Prostate gland (tissue), 2 donors: Measurements from ENCODE around the gene TNFAIP8L2. TPM values are rescaled to one million over a fixed set of nuclear protein-coding genes. Genes with fewer than 3 reads are reported as not detected.

Source experiments
- DNase-seq: peaks from one replicate; pipeline ENCODE4 v3.0.0-alpha.2; 2019; ENCODE audit warnings: low spot score
- H3K27ac ChIP-seq, 2 donors: fragments of 200-600 bp; sonication (generic); 2 replicates each; pipeline ENCODE4 v1.5.1; 2017 to 2019
- H3K27me3 ChIP-seq: fragments of 200-600 bp; sonication (generic); replicated peaks from 2 replicates; pipeline ENCODE4 v1.5.1; 2019; ENCODE audit not compliant: insufficient read depth
- H3K36me3 ChIP-seq, 2 donors: fragments of 200-600 bp; sonication (generic); 1 replicate in 1 of 2; 2 replicates in 1 of 2; pipeline versions ENCODE4 v1.5.1 to v1.8.1; 2017 to 2019
- H3K4me1 ChIP-seq: fragments of 200-600 bp; sonication (generic); replicated peaks from 2 replicates; pipeline ENCODE4 v1.5.1; 2019
- H3K4me3 ChIP-seq, 2 donors: fragments of 200-600 bp; sonication (generic); 2 replicates each; pipeline ENCODE4 v1.5.1; 2017 to 2019
- H3K9me3 ChIP-seq: fragments of 200-600 bp; sonication (generic); 2 replicates; pipeline ENCODE4 v1.5.1; 2017
- CTCF ChIP-seq, 4 experiments: fragments of 200-600 bp in 2 of 4; fragments of 450-650 bp in 2 of 4; sonication (generic) in 2 of 4; IDR thresholded peaks; 1 replicate in 3 of 4; 2 replicates in 1 of 4; pipeline ENCODE4 v1.5.1; 2016 to 2019; ENCODE audit warnings: antibody characterized with exemption in 4 of 4, mild to moderate bottlenecking in 2 of 4, moderate library complexity in 2 of 4
- POLR2A ChIP-seq: fragments of 450-650 bp; IDR thresholded peaks from one replicate; pipeline ENCODE4 v1.6.1; 2016; ENCODE audit warnings: antibody characterized with exemption, mild to moderate bottlenecking
- POLR2AphosphoS5 ChIP-seq: sonication (generic); formaldehyde crosslinking; IDR thresholded peaks from one replicate; pipeline ENCODE4 v1.6.1; 2017; ENCODE audit warnings: antibody characterized with exemption
- WGBS: methylation state at CpG from one replicate; pipeline ENCODE4 v1.1.5; 2018; 5-methylcytosine and 5-hydroxymethylcytosine counted together
- intact Hi-C: fragments of 100-400 bp; cut with DNase I; formaldehyde crosslinking; loops from one replicate; pipeline ENCODE4 v1.14.2; 2022
- total RNA-seq, 2 donors: library from RNA; depleted of rRNA; stranded (reverse); fragments of >200 nt; gene quantifications; one replicate each; pipeline ENCODE4 v1.1.0, GENCODE V29; 2016

Gene TNFAIP8L2
- 1 to 10 TPM; 1.5 to 2.1 TPM for total RNA-seq

GRCh38 chr1:151156515-151156819 is at the start of gene TNFAIP8L2:
Gene TNFAIP8L2 (plus strand): TSS chr1:151156649. CDS start chr1:151158698, 2,049 bp downstream.
- H3K27me3 ChIP-seq = no peaks in the 10 kb centered on the region
- intact Hi-C loops = loop anchor here (5.0 kb wide), 2 partner anchors 54 to 134 kb away; no protein-coding TSS in a partner anchor
- peaks cover 0 to 8% of the 10 kb centered on the region in 2 donors for H3K36me3 ChIP-seq
- no peaks in the 10 kb centered on the region for H3K4me1 ChIP-seq
- H3K9me3 ChIP-seq = no peaks in the 10 kb centered on the region
- DNase-seq = no peak
- WGBS = 64% methylated on average over 4 of the region's 4 CpGs
- H3K27ac ChIP-seq = no peak within 1 kb of the TSS
- H3K4me3 ChIP-seq = peak within 1 kb of the TSS; percentile 3 to 9
- TF ChIP-seq POLR2AphosphoS5 = no peak

GRCh38 chr1:151106894-151107293 is 49.6 kb upstream of the TNFAIP8L2 start:
- no peaks in the 10 kb centered on the region for H3K9me3 ChIP-seq
- no peak overlapping the region for H3K27ac ChIP-seq
- intact Hi-C loops = no loop called here
- WGBS = 56% methylated on average over 2 of the region's 2 CpGs
- no peaks in the 10 kb centered on the region for H3K27me3 ChIP-seq
- no peaks in the 10 kb centered on the region for H3K36me3 ChIP-seq
- TF ChIP-seq CTCF (IDR thresholded peaks at IDR 0.05) = no peak
- TF ChIP-seq POLR2AphosphoS5 = no peak
- TF ChIP-seq POLR2A = no peak
- no peaks in the 10 kb centered on the region for H3K4me1 ChIP-seq
- H3K4me3 ChIP-seq = no peak overlapping the region
- DNase-seq = no peak

GRCh38 chr1:151108331-151108730 is 48.1 kb upstream of the TNFAIP8L2 start:
- TF ChIP-seq POLR2AphosphoS5 (no peak), POLR2A (no peak), CTCF (IDR thresholded peaks at IDR 0.05) (no peak)
- WGBS = 91% methylated on average over 5 of the region's 5 CpGs
- H3K4me1 ChIP-seq = no peaks in the 10 kb centered on the region

GRCh38 chr1:151113877-151114276 is 42.6 kb upstream of the TNFAIP8L2 start:
- 95% methylated on average over 5 of the region's 5 CpGs for WGBS
- DNase-seq = no peak
- Histone ChIP-seq H3K36me3 (no peaks in the 10 kb centered on the region), H3K4me3 (no peak overlapping the region), H3K9me3 (no peaks in the 10 kb centered on the region), H3K27me3 (no peaks in the 10 kb centered on the region), H3K4me1 (no peaks in the 10 kb centered on the region), H3K27ac (no peak overlapping the region)
- TF ChIP-seq POLR2A (no peak), POLR2AphosphoS5 (no peak), CTCF (IDR thresholded peaks at IDR 0.05) (no peak)
- intact Hi-C loops = no loop called here

More at GRCh38 chr1:151108331-151108730, 48.1 kb upstream of the TNFAIP8L2 start:
- H3K27ac ChIP-seq = no peak overlapping the region
- H3K9me3 ChIP-seq = no peaks in the 10 kb centered on the region
- H3K27me3 ChIP-seq = no peaks in the 10 kb centered on the region
- no peak for DNase-seq
- intact Hi-C loops = no loop called here
- H3K4me3 ChIP-seq = no peak overlapping the region
- no peaks in the 10 kb centered on the region for H3K36me3 ChIP-seq

GRCh38 chr1:151124763-151125403 is 31.6 kb upstream of the TNFAIP8L2 start:
- no peak for DNase-seq
- H3K36me3 ChIP-seq = no peaks in the 10 kb centered on the region
- no peaks in the 10 kb centered on the region for H3K9me3 ChIP-seq
- H3K4me3 ChIP-seq = no peak overlapping the region
- 85% methylated on average over 5 of the region's 5 CpGs for WGBS
- no peaks in the 10 kb centered on the region for H3K27me3 ChIP-seq
- H3K27ac ChIP-seq = no peak overlapping the region
- TF ChIP-seq POLR2A = no peak
- intact Hi-C loops = no loop called here
- H3K4me1 ChIP-seq = no peaks in the 10 kb centered on the region

- no peak overlapping the region for H3K27ac ChIP-seq
- no peaks in the 10 kb centered on the region for H3K27me3 ChIP-seq
- H3K36me3 ChIP-seq = no peaks in the 10 kb centered on the region
- intact Hi-C loops = no loop called here
- TF ChIP-seq POLR2AphosphoS5 = no peak
- TF ChIP-seq CTCF (IDR thresholded peaks at IDR 0.05) = no peak
- TF ChIP-seq POLR2A = no peak
- H3K4me3 ChIP-seq = no peak overlapping the region
- 87% methylated on average over 6 of the region's 6 CpGs for WGBS
- DNase-seq = no peak
- H3K4me1 ChIP-seq = no peaks in the 10 kb centered on the region
- H3K9me3 ChIP-seq = no peaks in the 10 kb centered on the region
Observed at GRCh38 chr1:151128800-151129199, 27.6 kb upstream of the TNFAIP8L2 start.
